Measurements from ENCODE around the gene MRPL9.
A peak's percentile ranks its signal among the peaks of the same experiment; 100 is the strongest.

MRPL9 gene

DNA sequence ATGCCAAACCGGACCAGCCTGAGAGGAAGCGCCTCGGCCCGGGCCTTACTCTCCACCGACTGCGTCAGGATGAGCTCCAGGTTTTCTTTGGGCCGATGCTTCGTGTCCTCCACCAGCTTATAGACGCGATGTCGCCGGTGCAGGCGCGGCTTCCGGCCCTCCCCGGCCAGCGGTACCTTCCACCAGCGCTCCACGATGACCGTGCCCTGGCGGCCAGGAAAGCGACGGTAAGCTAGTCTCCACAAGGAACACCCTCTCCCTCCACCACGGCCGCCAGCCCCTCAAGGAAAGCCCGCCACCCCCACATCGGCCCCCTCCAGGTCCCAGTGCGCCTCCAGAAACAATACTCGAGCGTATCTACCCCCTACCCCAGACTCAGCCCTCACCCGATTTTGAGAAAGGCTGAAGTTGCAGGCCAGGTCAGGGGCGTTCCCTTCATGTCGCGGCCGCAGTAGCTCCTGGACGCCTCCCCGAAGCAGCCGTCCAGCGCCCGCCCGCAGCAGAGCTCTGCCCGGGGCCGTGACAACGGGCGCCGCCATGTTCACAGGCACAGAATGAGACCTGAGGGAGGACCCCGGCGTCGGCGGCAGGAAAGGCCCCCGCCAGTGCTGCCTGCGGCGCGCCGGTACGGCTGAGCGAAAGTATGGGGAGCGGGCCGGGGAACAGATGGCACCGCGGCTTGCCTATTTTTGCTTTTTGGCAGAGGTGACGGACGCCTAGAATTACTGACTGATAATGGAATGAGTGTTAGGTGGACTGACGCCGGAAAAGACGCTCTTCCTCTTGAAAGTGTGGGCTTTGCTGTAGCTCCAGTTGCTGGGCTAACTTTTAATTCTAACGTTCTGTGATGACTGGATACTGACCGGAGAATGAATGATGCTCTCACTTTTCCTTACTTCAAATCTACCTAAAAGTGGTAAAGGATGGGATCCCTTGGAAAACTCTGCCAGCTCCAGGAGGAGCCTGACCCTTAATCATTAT, at the start of gene MRPL9:
TSS of gene MRPL9 (minus strand) at position 556 of the 981 bp plus-strand sequence. CDS start at position 539, 17 bp downstream.
- peak; percentile 27; the same call in 1 of the 2 replicates for TF ChIP-seq TEAD4 (IDR thresholded peaks at IDR 0.05)
- peak; percentile 9; the same call in 1 of the 2 replicates for TF ChIP-seq NFIC (IDR thresholded peaks at IDR 0.05)
- TF ChIP-seq EGR1 (IDR thresholded peaks at IDR 0.05) = peak; percentile 27; the same call in 1 of the 2 replicates
- peak; percentile 96 for TF ChIP-seq YY1 (IDR thresholded peaks at IDR 0.05; ENCODE audit: low read depth)
- no peak for TF ChIP-seq CREB1 (IDR thresholded peaks at IDR 0.05; ENCODE audit: low read depth)
- TF ChIP-seq RAD21 (IDR thresholded peaks at IDR 0.05; ENCODE audit: low read depth) = no peak
- peak; percentile 92 for TF ChIP-seq TAF1 (IDR thresholded peaks at IDR 0.05; ENCODE audit: low read depth)
- TF ChIP-seq, protein P1, sequence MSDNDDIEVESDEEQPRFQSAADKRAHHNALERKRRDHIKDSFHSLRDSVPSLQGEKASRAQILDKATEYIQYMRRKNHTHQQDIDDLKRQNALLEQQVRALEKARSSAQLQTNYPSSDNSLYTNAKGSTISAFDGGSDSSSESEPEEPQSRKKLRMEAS (IDR thresholded peaks at IDR 0.05) = peak; percentile 59; the same call in 1 of the 2 replicates

DNA sequence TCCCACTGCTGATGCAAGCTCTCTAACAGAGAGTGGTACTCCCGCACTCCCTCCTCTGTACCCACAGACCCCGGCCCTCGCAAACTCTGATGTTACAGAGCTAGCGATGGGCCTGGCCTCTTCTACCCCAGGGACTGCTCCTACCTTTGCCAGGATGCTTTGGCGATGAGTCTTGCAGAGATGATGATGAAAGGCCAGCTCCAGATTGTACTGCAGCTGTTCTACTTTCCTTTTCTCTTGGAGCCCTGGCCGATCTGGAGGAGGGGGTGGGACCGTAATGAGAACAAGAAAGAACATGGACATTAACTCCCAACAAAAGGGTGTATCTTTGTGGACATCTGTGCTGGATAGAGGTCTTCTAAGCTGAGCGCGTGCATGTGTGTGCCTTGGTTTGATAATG, 47.9 kb upstream of the MRPL9 start:
- TF ChIP-seq CREB1 (IDR thresholded peaks at IDR 0.05; ENCODE audit: low read depth) = no peak
- no peak for TF ChIP-seq YY1 (IDR thresholded peaks at IDR 0.05; ENCODE audit: low read depth)
- TF ChIP-seq FOXM1 (IDR thresholded peaks at IDR 0.05; ENCODE audit: borderline replicate concordance, low read depth) = no peak
- TF ChIP-seq, protein P2, sequence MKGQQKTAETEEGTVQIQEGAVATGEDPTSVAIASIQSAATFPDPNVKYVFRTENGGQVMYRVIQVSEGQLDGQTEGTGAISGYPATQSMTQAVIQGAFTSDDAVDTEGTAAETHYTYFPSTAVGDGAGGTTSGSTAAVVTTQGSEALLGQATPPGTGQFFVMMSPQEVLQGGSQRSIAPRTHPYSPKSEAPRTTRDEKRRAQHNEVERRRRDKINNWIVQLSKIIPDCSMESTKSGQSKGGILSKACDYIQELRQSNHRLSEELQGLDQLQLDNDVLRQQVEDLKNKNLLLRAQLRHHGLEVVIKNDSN (IDR thresholded peaks at IDR 0.05) = no peak
- TF ChIP-seq ZBTB7A (IDR thresholded peaks at IDR 0.05; ENCODE audit: low read depth) = no peak
- no peak for TF ChIP-seq RAD21 (IDR thresholded peaks at IDR 0.05; ENCODE audit: low read depth)
- no peak for TF ChIP-seq CEBPB (IDR thresholded peaks at IDR 0.05)
- TF ChIP-seq EGR1 (IDR thresholded peaks at IDR 0.05) = no peak
- TF ChIP-seq TCF12 (IDR thresholded peaks at IDR 0.05; ENCODE audit: low read depth) = no peak
- TF ChIP-seq, protein P3, sequence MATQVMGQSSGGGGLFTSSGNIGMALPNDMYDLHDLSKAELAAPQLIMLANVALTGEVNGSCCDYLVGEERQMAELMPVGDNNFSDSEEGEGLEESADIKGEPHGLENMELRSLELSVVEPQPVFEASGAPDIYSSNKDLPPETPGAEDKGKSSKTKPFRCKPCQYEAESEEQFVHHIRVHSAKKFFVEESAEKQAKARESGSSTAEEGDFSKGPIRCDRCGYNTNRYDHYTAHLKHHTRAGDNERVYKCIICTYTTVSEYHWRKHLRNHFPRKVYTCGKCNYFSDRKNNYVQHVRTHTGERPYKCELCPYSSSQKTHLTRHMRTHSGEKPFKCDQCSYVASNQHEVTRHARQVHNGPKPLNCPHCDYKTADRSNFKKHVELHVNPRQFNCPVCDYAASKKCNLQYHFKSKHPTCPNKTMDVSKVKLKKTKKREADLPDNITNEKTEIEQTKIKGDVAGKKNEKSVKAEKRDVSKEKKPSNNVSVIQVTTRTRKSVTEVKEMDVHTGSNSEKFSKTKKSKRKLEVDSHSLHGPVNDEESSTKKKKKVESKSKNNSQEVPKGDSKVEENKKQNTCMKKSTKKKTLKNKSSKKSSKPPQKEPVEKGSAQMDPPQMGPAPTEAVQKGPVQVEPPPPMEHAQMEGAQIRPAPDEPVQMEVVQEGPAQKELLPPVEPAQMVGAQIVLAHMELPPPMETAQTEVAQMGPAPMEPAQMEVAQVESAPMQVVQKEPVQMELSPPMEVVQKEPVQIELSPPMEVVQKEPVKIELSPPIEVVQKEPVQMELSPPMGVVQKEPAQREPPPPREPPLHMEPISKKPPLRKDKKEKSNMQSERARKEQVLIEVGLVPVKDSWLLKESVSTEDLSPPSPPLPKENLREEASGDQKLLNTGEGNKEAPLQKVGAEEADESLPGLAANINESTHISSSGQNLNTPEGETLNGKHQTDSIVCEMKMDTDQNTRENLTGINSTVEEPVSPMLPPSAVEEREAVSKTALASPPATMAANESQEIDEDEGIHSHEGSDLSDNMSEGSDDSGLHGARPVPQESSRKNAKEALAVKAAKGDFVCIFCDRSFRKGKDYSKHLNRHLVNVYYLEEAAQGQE (IDR thresholded peaks at IDR 0.05; ENCODE audit: low read depth) = no peak

DNA sequence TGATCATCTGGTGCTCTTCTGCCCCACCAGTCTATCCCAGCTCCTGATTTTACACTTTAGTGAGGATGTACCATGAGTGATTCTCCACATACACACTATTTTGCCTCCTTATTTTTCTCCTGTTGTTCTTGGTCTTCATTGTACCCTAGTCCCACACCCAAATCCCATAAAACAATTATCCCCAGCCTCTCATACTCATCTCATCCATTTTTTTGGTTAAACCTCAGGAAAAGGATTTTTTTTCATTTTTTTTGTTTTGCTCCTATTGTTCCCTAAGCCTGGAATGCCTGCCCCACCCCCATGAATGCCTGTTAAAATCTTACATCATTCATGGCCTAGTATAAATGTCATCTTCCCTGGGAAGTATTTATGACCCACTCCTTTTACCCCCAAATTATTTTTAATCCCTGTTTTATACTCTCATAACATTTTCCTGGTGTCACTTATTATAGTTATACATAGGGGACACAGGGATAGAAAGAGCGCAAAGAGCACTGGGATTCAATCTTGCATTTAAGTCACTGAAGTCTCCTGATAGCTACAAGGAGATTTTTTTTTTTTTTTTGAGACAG, 46.8 kb upstream of the MRPL9 start:
- TF ChIP-seq TEAD4 (IDR thresholded peaks at IDR 0.05) (peak; percentile 30; the same call in 1 of the 2 replicates), TAF1 (IDR thresholded peaks at IDR 0.05; ENCODE audit: low read depth) (no peak)

DNA sequence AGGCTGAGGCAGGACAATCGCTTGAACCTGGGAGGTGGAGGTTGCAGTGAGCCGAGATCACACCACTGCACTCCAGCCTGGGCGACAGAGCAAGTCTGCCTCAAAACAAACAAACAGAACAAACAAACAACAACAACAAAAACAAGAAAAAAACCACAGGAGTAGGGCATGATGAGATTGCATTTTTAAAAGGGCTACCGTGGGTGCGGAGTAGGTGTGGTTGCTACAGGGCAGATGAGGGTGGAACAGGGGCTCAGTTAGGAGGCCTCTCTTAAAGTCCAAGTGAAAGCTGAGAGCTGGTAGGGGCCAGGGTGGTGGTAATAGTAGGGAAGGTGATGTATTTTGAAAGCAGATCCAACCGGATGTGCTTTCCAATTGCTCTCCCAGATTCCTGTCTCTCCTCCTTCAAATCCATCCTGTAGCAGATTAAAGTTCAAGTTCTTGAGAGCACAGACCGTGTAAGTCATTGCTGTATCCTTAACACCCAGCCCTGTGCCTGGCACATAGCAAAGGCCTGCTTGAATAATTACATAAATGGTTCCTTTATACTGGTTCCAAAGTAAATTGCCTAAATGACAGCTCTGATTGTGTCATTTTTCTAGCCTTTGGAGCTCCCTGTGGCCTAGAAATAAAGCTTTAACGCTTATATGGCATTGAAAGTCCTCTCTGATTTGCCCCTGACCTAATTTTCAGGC, 46.1 kb upstream of the MRPL9 start:
- TF ChIP-seq CEBPB (IDR thresholded peaks at IDR 0.05) = peak; percentile 68
- TF ChIP-seq, protein P1 (IDR thresholded peaks at IDR 0.05) = no peak

DNA sequence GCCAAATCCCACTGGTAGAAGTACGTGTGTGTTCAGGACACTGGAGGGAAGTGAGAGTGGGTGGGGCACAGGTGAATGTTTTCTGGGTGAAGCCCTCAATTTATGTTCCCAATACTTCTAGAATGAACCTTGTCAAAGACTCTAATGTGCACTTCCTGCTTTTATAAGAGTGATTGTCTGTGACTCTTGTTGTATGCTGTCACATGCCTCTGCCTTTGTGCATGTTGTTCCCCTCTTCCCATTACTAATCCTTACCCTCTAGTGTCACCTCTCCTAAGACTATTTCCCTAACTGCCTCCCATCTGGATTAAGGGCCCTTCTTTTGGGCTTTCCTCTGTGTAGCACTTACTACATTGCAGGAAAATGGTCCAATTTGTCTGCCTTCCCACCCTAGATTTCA, 44.5 kb upstream of the MRPL9 start:
- TF ChIP-seq TAF1 (IDR thresholded peaks at IDR 0.05; ENCODE audit: low read depth) = no peak
- TF ChIP-seq TEAD4 (IDR thresholded peaks at IDR 0.05) = no peak
- TF ChIP-seq FOXM1 (IDR thresholded peaks at IDR 0.05; ENCODE audit: borderline replicate concordance, low read depth) = no peak

DNA sequence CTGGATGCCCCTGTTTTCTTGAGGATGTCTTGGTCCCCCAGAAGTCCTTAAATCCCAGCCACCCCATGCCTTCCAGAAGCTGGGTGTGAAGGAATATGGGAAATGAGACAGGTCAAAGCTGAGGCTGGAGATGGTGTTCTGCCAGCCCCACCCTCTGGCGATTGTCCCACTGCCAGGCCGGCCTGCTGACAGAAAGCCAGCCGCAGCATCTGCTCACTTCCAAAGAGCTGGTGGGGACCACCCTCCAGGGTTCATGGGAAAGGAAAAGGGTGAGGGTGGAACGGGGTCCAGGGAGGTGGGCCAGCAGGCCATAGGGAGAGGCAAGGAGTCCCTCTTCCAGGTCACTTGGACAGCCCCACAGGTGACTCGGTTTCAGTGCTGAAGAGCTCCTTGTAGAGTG, 43.8 kb upstream of the MRPL9 start:
- no peak for TF ChIP-seq NFIC (IDR thresholded peaks at IDR 0.05)
- TF ChIP-seq ZBTB7A (IDR thresholded peaks at IDR 0.05; ENCODE audit: low read depth) = no peak
- TF ChIP-seq TCF12 (IDR thresholded peaks at IDR 0.05; ENCODE audit: low read depth) = no peak
- no peak for TF ChIP-seq RAD21 (IDR thresholded peaks at IDR 0.05; ENCODE audit: low read depth)

DNA sequence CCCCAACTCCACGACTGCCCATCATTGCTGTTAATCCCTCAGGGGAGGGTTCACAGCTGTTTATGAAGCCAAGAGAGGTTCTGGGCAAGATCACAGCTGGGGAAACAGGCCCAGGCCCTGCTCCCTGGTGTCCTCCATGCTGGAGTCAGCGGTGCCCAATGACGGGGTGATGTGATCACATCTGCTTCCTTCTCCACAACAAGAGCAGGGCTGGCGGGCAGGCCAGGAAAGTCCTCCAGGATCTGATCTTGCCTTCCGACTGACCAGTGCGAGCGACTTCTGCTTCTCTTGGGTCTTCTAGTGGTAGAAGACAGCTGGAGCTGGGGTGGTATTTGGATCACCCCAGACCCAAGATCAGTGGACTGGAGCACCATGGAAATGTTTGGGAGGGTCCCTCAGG, 42.9 kb upstream of the MRPL9 start:
- TF ChIP-seq TAF1 (IDR thresholded peaks at IDR 0.05; ENCODE audit: low read depth) = no peak
- no peak for TF ChIP-seq RAD21 (IDR thresholded peaks at IDR 0.05; ENCODE audit: low read depth)

DNA sequence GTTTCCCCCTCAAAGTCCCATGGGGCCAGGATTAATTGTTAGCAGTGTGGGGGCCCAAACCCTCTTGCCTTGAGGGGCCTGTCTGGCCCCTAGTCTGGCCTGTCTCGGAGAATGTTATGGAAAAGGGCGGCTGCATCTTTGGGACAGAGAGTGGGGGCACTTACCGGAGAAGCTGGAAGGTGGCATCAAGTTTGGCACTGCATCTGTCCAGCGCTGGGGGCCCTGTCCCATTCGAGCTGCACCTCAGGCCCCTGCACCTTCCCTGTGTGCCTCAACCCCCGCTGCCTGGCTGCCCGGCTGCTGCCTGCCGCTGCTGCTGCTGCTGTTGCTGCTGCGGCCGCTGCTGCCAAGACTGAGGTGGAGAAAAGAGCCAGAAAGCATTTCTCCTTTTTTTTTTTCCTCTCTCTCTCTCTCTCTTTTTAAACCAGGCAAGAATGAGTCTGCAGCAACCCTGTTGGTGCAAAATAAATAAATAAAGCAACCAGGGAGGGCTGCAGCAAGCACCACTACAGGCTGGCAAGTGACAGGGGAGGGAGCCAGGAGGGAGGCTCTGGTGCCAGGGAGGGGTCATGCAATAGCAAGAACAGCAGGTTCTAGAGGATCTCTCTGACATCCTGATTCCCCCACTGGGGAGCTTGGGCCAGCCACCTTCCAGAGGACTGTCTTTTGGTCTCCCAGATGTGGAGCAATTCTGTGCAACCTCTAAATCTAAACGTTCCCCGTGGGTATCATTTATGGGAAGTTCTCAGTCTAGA, 41.9 kb upstream of the MRPL9 start, which contains the start of gene LINGO4:
TSS of gene LINGO4 (minus strand) at position 354 of the 755 bp plus-strand sequence. CDS start 2,715 bp downstream, outside the sequence.
- TF ChIP-seq TEAD4 (IDR thresholded peaks at IDR 0.05) (no peak), EGR1 (IDR thresholded peaks at IDR 0.05) (no peak), YY1 (IDR thresholded peaks at IDR 0.05; ENCODE audit: low read depth) (no peak), NFIC (IDR thresholded peaks at IDR 0.05) (no peak), EP300 (IDR thresholded peaks at IDR 0.05; ENCODE audit: borderline replicate concordance) (no peak), CREB1 (IDR thresholded peaks at IDR 0.05; ENCODE audit: low read depth) (no peak), CEBPB (IDR thresholded peaks at IDR 0.05) (no peak), FOXM1 (IDR thresholded peaks at IDR 0.05; ENCODE audit: borderline replicate concordance, low read depth) (no peak), RAD21 (IDR thresholded peaks at IDR 0.05; ENCODE audit: low read depth) (no peak)
- TF ChIP-seq, protein P1 (IDR thresholded peaks at IDR 0.05) = no peak
